NCI-H526 (cell line): ENCODE results near the gene NPNT.
"Not testable (repeated sequence)": the region's sequence is repeated elsewhere in the genome, so short reads cannot be mapped to it uniquely, and the experiment has no call there.

Source experiments
- DNase-seq, 2 experiments: peaks; one replicate each; lab custom pipeline; 2025; lab: John Stamatoyannopoulos, UW

Gene NPNT, protein sequence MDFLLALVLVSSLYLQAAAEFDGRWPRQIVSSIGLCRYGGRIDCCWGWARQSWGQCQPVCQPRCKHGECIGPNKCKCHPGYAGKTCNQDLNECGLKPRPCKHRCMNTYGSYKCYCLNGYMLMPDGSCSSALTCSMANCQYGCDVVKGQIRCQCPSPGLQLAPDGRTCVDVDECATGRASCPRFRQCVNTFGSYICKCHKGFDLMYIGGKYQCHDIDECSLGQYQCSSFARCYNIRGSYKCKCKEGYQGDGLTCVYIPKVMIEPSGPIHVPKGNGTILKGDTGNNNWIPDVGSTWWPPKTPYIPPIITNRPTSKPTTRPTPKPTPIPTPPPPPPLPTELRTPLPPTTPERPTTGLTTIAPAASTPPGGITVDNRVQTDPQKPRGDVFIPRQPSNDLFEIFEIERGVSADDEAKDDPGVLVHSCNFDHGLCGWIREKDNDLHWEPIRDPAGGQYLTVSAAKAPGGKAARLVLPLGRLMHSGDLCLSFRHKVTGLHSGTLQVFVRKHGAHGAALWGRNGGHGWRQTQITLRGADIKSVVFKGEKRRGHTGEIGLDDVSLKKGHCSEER

DNA sequence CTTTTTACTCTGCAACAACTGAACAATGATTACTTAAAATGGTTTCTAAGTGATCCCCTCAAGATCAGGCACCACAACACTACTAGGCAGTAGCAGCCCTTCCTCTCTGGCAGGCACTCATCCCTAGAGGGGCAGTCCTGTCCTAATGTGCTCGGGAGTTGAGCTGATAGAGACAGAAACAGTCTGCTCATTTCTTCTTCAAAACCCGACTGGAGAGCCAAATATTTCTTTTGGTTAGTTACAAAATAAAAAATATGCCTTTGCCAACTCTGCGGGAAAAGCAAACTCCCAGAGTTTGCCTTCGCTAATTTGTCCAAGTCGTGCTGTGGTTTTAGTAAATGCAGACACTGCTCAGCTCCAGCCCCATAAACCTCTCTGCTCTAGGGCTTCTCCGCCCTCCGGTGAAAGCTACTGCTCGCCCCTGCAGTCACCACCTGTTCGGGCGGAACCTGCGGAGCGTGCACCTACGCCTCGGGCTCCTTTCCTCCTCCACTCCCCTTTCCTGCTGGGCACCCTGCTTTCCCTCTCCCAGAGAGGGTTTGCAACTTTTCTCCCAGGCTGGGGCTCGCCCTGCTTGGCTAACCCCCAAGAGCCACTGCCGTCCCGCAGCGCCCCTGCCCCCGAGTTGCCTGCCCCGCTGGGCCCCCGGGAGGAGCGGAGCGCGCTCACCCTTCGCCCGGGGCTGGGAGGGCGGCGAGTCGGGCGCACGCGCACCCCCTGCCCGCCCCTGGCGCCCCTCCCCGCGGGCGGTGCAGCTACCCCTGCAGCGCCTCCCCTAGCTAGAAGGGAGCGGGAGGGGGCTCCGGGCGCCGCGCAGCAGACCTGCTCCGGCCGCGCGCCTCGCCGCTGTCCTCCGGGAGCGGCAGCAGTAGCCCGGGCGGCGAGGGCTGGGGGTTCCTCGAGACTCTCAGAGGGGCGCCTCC is at the start of gene NPNT:
TSS of gene NPNT (plus strand) at position 812 of the 923 bp plus-strand sequence. CDS start 182 bp downstream, outside the sequence.
- DNase-seq = peak; percentile 29 to 70

DNA sequence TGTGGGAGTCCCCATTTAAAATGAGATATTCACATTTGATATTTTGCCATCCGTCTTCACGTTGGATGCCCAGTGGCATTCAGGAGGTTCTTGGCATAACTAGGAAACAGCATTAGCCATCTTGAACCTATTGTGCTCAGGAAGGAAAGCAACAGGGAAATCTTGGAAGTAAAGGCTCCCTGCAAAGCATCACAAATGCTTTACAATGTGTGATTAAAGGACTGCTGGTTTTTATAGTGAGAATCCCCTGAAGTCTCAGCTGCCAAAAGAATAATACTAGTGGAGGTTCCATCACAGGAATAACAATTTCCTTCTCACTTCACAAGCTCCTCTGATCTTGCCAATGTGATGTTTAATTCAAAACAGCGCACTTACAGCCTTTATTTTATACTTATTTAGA is 49.7 kb upstream of the NPNT start:
- DNase-seq = no peak

DNA sequence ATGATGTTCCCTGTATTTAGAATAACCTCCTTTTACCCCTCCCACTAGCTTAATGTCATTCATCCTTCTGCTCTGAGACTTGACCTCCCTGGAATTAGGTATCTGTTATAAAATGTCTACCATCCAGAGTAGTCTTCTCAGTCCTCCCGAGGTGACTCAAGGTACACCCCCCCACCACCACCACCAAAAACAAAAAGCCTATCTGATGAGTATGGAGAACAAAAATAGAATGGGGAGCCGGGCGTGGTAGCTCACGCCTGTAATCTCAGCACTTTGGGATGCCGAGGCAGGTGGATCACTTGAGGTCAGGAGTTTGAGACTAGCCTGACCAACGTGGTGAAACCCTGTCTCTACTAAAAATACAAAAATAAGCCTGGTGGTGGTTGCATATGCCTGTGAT is 46.9 kb upstream of the NPNT start:
- DNase-seq = not testable (repeated sequence)

DNA sequence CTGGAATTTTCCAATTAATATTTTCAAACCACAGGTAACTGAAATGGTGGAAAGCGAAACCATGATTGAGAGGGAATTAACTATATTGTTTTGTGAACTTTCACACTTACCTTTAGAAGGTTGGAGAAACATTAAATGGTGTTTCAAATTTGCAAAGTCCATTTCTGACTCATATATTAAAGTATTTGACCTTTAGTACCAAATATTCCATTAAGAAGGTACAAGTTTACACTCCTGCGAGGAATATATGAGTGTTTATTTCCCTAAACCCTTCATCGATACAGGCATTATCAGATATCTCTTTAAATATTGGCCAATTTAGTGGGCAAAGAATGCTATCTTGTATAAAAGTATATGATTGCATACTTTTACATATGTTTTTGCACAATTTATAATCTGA is 44.1 kb upstream of the NPNT start:
- no peak for DNase-seq

DNA sequence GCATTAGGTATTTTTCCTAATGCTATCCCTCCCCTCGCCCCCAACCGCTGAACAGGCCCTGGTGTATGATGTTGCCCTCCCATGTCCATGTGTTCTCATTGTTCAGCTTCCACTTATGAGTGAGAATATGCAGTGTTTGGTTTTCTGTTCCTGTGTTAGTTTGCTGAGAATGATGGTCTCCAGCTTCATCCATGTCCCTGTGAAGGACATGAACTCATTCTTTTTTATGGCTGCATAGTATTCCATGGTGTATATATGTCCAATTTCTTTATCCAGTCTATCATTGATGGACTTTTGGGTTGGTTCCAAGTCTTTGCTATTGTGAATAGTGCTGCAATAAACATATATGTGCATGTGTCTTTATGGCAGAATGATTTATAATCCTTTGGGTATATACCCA is 43.0 kb upstream of the NPNT start:
- DNase-seq = not testable (repeated sequence)

DNA sequence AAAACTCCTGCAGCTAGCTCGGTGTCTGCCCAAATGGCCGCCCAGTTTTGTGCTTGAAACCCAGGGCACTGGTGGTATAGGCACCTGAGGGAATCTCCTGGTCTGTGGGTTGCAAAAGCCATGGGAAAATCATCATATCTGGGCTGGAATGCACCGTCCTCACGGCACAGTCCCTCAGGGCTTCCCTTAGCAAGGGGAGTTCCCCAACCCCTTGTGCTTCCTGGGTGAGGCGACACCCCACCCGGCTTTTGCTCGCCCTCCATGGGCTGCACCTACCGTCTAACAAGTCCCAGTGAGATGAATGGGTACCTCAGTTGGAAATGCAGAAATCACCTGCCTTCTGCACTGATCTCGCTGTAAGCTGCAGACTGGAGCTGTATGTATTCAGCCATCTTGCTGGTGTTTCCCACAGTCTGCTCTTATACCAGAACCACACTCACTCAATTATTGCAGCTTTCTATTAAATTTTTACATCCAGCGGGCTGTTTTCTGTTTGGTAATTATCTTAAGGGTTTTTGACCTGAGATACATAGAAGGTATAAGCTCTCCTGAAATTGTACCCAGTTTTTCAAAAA is 36.7 kb upstream of the NPNT start:
- no peak for DNase-seq

DNA sequence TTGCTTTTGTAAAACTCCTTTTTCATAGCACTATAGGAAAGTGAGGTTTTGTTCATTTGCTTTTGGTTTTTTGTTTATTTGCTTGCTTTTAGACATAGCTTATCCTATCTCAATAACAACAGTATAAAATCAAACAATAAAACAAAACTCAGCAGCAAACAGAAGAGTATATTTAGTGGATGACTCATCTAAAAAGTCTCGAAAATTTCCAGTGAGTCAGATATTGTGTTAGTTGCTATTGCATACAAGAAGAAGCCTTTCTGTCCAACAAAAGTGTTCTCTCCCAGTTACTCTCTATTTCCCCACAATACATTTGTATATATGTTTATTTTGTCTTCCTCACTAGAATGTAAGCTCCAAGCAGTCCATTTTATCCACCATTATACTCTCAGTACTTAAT is 36.0 kb upstream of the NPNT start:
- no peak for DNase-seq

DNA sequence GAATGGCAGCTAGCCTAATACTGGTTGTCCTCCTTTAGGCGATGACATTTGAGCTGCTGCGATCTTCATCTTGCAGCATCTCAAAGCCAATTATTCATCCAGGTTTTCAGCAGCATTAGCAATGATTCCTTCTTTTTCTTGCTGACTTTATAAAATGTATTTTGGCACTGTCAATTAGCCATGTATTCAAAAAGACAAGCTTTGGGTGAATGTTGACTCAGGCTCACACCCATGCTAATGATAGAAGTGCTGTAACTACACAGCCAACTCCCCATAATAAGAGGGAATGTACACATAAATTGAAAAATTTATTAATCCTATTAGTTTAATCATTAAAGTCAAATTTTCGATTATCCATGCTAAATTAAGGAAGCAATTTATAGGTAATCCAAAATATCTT is 24.3 kb upstream of the NPNT start:
- DNase-seq = no peak

DNA sequence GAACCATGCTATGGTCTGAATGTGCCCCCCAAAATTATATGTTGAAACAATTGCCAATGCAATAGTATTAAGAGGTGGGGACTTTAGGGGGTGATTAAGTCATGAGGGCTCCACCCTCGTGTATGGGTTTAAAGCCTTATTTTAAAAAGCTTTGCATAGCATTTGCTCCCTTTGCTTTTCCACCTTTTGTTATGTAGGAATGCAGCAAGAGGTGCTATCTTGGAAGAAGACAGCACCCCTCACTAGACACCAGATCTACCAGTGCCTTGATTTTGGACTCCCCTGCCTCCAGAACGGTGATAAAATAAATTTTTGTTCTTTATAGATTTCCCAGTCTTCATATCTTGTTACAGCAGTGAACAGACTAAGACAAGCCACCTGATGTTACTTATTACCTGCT is 23.3 kb upstream of the NPNT start:
- DNase-seq = no peak

DNA sequence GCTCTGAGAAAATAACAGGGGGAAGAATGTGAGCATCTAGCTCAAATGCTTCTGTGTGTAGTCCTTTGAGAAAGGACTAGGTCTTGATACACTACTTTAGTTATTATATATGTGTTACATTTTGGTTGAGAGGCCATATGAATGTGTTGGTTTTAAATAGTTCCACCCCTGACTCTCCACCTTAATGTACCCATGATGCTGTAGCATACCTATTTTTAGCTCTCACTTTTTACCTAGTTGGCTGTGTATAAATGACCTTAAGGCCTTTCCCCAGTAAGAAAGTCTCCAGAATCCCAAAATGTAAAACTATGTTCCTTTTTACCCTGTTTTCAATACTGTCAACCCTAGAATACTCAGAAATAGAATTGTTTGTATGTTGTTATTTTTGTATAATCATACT is 20.0 kb upstream of the NPNT start:
- DNase-seq = no peak

DNA sequence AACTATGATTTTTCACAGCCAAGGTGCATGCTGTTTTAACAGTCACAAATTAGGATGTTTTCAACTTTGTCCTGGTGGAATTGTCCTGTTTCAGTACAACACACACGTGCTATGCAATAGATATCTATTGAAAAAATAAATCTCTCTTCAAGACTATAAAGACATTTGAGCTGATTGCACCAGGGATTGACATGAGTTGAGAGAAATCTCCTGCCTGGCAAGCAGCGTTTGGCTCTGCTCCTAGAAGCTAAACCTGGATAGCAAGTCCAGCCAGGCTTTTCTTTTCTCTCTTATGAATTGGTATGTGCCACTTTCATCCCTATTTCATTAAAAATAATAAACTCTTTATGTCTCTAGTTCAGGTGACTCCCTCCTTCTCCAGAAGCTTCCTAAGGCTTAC is 16.6 kb upstream of the NPNT start:
- DNase-seq = no peak

DNA sequence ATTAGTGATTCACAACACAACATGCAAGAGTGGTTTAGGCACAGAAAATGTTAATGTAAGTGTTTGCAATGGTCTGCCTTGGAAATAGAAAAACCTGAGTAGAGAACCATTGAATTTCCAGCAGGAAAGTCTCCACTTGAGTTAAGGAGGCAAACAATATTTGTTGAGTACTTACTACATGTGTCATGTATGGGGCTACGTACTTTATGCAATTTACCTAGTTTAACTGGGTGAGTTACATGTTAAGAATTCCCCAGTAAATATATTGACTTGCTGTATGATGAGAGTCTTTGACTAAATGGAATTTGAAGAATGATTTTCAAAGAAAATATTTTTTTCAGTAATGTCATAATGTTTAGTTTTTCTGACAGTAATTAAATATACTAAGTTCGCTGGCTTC is 7.8 kb upstream of the NPNT start:
- no peak for DNase-seq

DNA sequence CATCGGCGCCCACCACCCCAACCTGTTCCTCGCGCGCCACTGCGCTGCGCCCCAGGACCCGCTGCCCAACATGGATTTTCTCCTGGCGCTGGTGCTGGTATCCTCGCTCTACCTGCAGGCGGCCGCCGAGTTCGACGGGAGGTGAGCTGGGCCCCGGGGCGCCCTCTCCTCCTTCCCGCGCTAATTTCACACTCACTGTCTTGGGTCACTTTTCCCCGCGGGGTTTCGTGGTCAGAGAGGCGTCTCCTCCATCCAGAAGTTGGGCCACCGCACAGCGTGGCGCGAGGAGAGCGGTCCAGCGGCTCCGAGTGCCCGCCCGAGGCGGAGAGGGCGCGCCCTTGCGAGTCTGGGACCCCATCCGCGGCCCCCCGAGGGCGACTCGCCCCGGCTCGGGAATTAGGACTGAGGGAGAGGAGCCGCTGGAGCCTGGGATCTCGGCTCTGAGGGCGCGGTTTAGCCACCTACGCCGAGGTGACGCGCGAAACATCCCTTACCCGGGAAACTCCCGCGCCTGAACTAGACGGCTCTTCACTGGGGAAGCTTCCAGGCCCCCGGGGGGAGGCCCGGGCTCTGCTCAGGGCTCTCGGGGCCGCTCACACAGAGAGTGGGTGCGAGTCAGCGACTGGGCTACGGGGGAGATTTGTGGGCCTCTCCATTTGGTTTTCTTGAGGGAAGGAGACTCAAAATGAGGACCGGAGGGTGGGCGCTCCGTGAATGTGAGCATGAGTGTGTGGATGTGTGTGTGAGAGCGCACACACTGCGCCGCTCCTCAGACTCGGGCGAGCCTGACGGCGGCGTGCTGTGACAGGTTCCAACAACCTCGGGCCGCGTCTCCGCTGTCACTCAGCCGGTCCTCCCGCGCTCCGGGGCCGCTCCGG is 551 bp downstream of the NPNT start:
- peak; percentile 8 to 60 for DNase-seq

DNA sequence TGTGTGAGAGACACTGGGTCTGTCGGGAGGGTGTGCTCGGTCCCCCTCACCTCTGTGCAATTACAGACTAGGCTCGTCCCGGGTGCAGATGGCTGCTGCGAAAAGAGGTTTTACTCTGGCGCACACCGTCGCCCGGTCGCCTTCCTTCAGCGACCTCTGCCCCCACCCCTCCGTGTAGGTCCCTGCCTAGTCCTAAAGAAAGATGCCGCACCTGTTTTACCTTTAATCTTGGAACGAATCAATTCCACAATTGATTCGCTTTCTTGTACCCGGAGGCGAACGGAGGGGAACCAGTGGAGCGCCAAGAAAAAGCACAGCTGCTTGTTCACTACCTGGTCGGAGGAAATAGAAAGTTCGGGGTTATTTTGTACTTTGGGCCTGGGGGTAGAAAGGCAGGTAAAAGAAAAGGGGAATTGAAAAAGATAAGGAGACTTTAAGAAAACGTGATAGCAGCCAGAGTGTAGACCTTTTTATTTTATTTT is 1.2 kb downstream of the NPNT start:
- no peak for DNase-seq

DNA sequence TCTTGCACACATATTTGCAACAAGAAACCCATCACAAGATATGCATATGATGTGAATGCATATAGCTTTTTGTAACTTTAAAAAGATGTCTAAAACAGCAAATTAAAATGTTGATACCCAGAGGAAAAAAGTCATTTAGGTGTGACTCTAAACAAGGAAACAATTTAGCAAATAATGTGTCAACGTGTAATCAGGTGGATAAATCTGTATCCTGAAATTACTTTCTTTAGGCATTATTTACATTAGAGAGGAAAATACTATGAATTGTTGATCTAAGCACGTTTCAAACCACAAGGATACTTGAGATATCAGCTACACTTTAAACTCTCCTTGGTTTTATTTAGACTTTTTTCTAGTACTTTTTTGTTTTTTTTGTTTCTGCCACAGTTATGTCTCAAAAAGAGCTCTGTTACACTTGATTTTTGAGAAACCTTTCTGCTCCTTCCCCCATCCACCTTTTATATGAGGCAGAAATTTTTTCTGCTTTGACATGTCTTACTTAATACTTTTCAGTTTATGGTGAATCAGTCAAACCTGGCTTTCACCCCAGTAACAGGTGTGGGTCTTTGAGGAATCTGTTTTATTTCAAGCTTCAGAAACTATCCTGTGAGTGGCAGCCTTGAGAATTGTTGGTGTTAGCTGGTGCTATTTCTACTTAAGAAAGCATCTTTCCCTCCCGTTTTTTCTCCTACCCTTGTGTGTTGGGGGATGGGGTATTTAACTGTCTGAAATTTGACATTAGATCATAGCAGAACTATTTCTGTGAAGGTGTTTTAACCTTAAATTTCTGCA is 1.9 kb downstream of the NPNT start:
- no peak for DNase-seq

DNA sequence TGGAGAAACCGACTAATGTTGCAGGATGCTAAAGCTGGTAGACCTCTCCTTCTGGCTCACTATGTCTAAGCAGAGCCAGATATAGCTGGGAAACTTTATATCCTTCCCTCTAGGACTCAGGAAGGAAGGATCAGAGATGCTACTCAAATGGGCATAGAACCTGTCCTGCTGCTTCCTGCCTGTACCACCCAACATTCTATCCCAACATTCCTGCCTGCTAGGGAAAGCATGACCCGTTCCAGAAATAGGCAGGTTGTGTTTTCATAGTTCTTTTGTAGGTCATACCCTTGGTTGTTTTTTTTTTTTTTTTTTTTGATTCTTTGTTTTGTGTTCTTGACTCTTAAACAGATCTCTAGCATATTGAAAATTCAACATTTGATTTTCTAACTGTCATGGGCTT is 5.3 kb downstream of the NPNT start:
- no peak for DNase-seq

DNA sequence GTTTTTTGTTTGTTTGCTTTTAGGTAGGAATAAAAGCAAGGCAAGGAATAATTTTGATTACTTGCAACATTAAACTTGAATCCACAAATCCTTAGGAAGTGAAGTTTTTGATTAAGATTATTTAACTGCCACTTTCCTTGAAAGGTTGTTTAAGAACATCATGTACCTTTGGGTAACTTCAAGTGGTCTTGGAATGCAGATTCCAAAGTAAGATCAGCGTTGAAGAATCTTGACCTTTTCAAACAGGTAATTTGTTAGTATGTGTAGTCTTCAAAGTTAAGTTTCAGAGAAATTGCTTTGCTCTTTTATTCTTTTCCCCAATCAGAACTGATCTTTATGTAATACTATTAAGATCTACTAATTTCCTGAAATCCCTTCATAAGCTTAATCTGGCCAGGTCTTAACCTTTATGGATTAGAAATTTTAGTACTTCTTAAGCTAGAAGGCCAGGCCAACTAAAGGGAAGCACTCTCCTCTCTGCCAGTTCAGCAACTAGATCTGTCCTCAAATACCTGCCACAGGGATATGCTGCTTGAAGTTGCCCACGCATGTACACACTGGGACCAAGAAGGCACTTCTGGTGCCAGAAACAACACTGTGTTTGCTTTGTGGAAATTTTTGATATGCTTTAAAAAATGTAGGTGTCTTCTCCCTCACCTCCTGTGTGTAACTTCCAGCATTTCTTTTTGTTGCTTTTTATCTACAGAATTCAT is 7.4 kb downstream of the NPNT start:
- DNase-seq = no peak

DNA sequence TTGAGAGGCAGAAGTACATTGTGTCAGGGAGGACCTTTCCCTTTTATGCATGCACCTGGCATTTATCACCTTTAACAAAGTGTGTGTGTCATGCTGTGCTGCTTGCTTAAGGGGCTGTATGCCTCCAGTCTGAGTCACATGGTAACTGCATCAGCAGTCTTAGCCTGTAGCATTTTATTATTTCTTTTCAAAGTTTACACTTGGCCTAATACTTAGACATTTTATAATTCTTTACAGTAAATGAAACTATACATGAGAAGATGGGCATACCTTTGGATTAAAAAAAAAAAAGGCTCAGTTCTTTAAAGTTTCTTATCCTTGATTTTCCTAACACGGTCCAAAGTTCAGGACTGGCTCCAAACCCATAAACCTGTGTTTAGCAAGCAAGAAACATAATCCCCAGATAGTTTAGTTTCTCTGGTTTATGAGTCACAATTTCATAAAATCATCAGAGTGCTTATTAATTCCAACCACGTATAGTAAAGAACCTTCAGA is 14.6 kb downstream of the NPNT start:
- DNase-seq = no peak

DNA sequence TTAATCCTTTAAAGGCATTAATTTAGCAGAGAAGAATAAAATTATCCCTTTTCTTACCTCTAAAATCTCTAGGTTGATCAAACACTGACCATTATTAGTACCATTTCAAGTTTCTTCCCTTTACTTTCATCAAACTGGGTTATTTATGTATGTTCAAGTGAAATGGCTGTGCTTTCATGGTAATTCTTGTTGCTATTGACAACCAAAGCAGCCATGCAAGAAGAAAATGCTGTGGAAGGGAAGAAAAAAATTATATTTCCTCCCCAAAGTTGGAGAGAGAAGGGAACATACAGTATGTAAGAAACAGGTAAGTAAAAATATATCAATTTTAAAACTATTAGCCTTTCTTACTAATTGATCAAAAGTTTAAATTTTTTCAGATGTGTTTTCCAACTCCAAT is 16.2 kb downstream of the NPNT start:
- no peak for DNase-seq

DNA sequence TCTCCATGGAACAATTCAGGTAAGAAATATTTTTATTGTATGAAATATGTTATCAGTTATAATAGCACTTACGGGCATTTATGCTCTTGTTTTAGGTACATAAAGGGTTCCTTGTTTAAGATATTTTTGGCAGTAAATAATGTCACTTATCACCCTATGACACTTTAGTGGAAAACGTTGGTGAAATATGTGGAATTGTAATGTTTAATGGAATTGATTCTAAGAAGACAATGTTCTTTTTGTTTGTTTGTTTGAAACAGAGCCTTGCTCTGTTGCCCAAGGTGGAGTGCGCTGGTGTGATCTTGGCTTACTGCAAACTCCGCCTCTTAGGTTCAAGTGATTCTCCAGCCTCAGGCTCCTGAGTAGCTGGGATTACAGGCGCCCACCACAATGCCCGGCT is 17.4 kb downstream of the NPNT start:
- no peak for DNase-seq
